IMR-90 (cell line): ENCODE measurements around the gene TEDC1. TPM values are rescaled to one million over a fixed set of nuclear protein-coding genes. Genes with fewer than 3 reads are reported as not detected.

ENCODE experiments used
- ATAC-seq: fragments of 200-7000 bp; cut with Tn5 transposase; 2 replicates; pipeline ENCODE4 v1.9.1; 2020; ENCODE audit warnings: low read depth, mild to moderate bottlenecking, moderate library complexity
- BruUV-seq: library from RNA; stranded (reverse); fragments of 400-500 nt; replicated peaks from 2 replicates; lab custom pipeline; 2021; lab: Mats Ljungman, UMichigan
- CTCF ChIA-PET: fragments of 300-600 bp; formaldehyde crosslinking; extraction: SDS; loops from one replicate; lab custom pipeline; 2021; ENCODE audit warnings: antibody characterized with exemption; lab: Yijun Ruan, JAX
- POLR2A ChIA-PET: fragments of 300-600 bp; sonication (Branson Sonifier 250); formaldehyde crosslinking; loops from one replicate; lab custom pipeline; 2022; ENCODE audit warnings: antibody characterized with exemption; ENCODE audit not compliant: unreplicated experiment; lab: Charles Lee
- DNase-seq: peaks from one replicate; pipeline ENCODE4 v3.0.0; 2013
- H2AFZ ChIP-seq: replicated peaks from 2 replicates; pipeline ENCODE3; 2013; ENCODE audit warnings: low read length, mild to moderate bottlenecking; ENCODE audit not compliant: poor library complexity
- H2AK5ac ChIP-seq: 2 replicates; pipeline ENCODE4 v1.6.1; 2013; ENCODE audit warnings: low read depth, low read length, inconsistent platforms
- H2AK9ac ChIP-seq: replicated peaks from 2 replicates; pipeline ENCODE3; 2013; ENCODE audit warnings: mild to moderate bottlenecking, low read depth, low read length, moderate library complexity; ENCODE audit not compliant: poor library complexity
- H2BK120ac ChIP-seq: 2 replicates; pipeline ENCODE4 v1.6.1; 2013; ENCODE audit warnings: low read depth, low read length, inconsistent platforms
- H2BK15ac ChIP-seq: 3 replicates; pipeline ENCODE4 v1.6.1; 2013; ENCODE audit warnings: low read depth, low read length, inconsistent platforms
- H2BK20ac ChIP-seq: 2 replicates; pipeline ENCODE4 v1.6.1; 2013; ENCODE audit warnings: low read depth, mild to moderate bottlenecking, inconsistent platforms, low read length, moderate library complexity
- H2BK5ac ChIP-seq: 2 replicates; pipeline ENCODE4 v1.6.1; 2013; ENCODE audit warnings: mild to moderate bottlenecking, low read depth, low read length, inconsistent platforms; ENCODE audit not compliant: poor library complexity, severe bottlenecking
- H3K14ac ChIP-seq: replicated peaks from 2 replicates; pipeline ENCODE4 v1.6.1; 2013; ENCODE audit warnings: low read depth, low read length, inconsistent platforms
- H3K18ac ChIP-seq: 2 replicates; pipeline ENCODE4 v1.6.1; 2013; ENCODE audit warnings: low read depth, low read length, control low read depth
- H3K23ac ChIP-seq: 2 replicates; pipeline ENCODE4 v1.6.1; 2013; ENCODE audit warnings: low read depth, low read length, inconsistent platforms
- H3K27ac ChIP-seq: 2 replicates; pipeline ENCODE4 v1.5.1; 2013; ENCODE audit warnings: mild to moderate bottlenecking, control low read depth, low read length; ENCODE audit not compliant: insufficient read depth
- H3K27me3 ChIP-seq: 2 replicates; pipeline ENCODE4 v1.6.1; 2013; ENCODE audit warnings: low read length; ENCODE audit not compliant: control insufficient read depth, insufficient read depth
- H3K36me3 ChIP-seq: 2 replicates; pipeline ENCODE4 v1.6.1; 2013; ENCODE audit warnings: low read length, mixed read lengths; ENCODE audit not compliant: control insufficient read depth, insufficient read depth
- H3K4ac ChIP-seq: 2 replicates; pipeline ENCODE4 v1.6.1; 2013; ENCODE audit warnings: low read depth, low read length, inconsistent platforms
- H3K4me1 ChIP-seq: 2 replicates; pipeline ENCODE4 v1.6.1; 2013; ENCODE audit warnings: low read length, mixed read lengths; ENCODE audit not compliant: control insufficient read depth, insufficient read depth
- H3K4me2 ChIP-seq: 2 replicates; pipeline ENCODE4 v1.6.1; 2013; ENCODE audit warnings: low read depth, mild to moderate bottlenecking, control low read depth, low read length, moderate library complexity
- H3K4me3 ChIP-seq: 2 replicates; pipeline ENCODE4 v1.5.1; 2013; ENCODE audit warnings: low read depth, mild to moderate bottlenecking, control low read depth, low read length, moderate library complexity; ENCODE audit not compliant: insufficient read depth
- H3K56ac ChIP-seq: 2 replicates; pipeline ENCODE4 v1.6.1; 2013; ENCODE audit warnings: low read length, inconsistent platforms; ENCODE audit not compliant: insufficient read depth; ENCODE audit errors: extremely low read depth
- H3K79me1 ChIP-seq, 2 experiments: 2 replicates each; pipeline ENCODE4 v1.6.1; 2013; ENCODE audit warnings: low read length in 2 of 2, inconsistent platforms in 1 of 2, low read depth in 1 of 2
- H3K9ac ChIP-seq: 2 replicates; pipeline ENCODE4 v1.6.1; 2013; ENCODE audit warnings: low read depth, low read length, control low read depth
- H3K9me1 ChIP-seq: 2 replicates; pipeline ENCODE4 v1.6.1; 2013; ENCODE audit warnings: low read length, inconsistent platforms; ENCODE audit not compliant: insufficient read depth
- H3K9me3 ChIP-seq: 2 replicates; pipeline ENCODE4 v1.6.1; 2013; ENCODE audit warnings: low read length; ENCODE audit not compliant: control insufficient read depth, insufficient read depth
- H4K20me1 ChIP-seq: 2 replicates; pipeline ENCODE4 v1.6.1; 2013; ENCODE audit warnings: low read length, inconsistent platforms; ENCODE audit not compliant: insufficient read depth
- H4K5ac ChIP-seq: 2 replicates; pipeline ENCODE4 v1.6.1; 2013; ENCODE audit warnings: mild to moderate bottlenecking, low read depth, low read length, control low read depth
- H4K8ac ChIP-seq, 2 experiments: 2 replicates each; pipeline ENCODE4 v1.6.1; 2013; ENCODE audit warnings: low read depth in 2 of 2, low read length in 2 of 2, control low read depth in 1 of 2, inconsistent platforms in 1 of 2
- H4K91ac ChIP-seq: 2 replicates; pipeline ENCODE4 v1.6.1; 2013; ENCODE audit warnings: low read depth, low read length, inconsistent platforms; ENCODE audit not compliant: insufficient read depth
- BHLHE40 ChIP-seq: fragments of 150-350 bp; IDR thresholded peaks from 2 replicates; pipeline ENCODE4 v1.6.1; 2016; ENCODE audit warnings: mild to moderate bottlenecking, low read depth, low read length
- CEBPB ChIP-seq: IDR thresholded peaks from 2 replicates; pipeline ENCODE4 v1.6.1; 2012; ENCODE audit warnings: low read depth, low read length, improper control_type of control experiment
- CHD1 ChIP-seq: IDR thresholded peaks from 2 replicates; pipeline ENCODE4 v1.6.1; 2012; ENCODE audit warnings: low read depth, low read length, improper control_type of control experiment
- CTCF ChIP-seq: conservative IDR thresholded peaks from 2 replicates; pipeline ENCODE4 v1.5.1; 2012; ENCODE audit warnings: mild to moderate bottlenecking, low read depth, low read length, improper control_type of control experiment
- ELK1 ChIP-seq: fragments of 150-350 bp; IDR thresholded peaks from 2 replicates; pipeline ENCODE4 v1.6.1; 2016; ENCODE audit warnings: low read depth, mild to moderate bottlenecking, low read length, moderate library complexity, borderline replicate concordance
- FOS ChIP-seq: fragments of 150-350 bp; IDR thresholded peaks from 2 replicates; pipeline ENCODE4 v1.6.1; 2016; ENCODE audit warnings: low read depth, low read length
- MAFK ChIP-seq: IDR thresholded peaks from 2 replicates; pipeline ENCODE4 v1.6.1; 2012; ENCODE audit warnings: low read depth, low read length, improper control_type of control experiment
- MAZ ChIP-seq: IDR thresholded peaks from 2 replicates; pipeline ENCODE4 v1.6.1; 2012; ENCODE audit warnings: low read depth, mild to moderate bottlenecking, low read length, improper control_type of control experiment, moderate library complexity, borderline replicate concordance
- MXI1 ChIP-seq: IDR thresholded peaks from 2 replicates; pipeline ENCODE4 v1.6.1; 2012; ENCODE audit warnings: low read depth, mild to moderate bottlenecking, low read length, moderate library complexity, borderline replicate concordance
- NFE2L2 ChIP-seq: fragments of 150-350 bp; IDR thresholded peaks from 2 replicates; pipeline ENCODE4 v1.6.1; 2016; ENCODE audit warnings: low read depth, mild to moderate bottlenecking, low read length
- POLR2A ChIP-seq: IDR thresholded peaks from 2 replicates; pipeline ENCODE4 v1.6.1; 2012; ENCODE audit warnings: mild to moderate bottlenecking, low read depth, low read length
- RAD21 ChIP-seq: IDR thresholded peaks from 2 replicates; pipeline ENCODE4 v1.6.1; 2012; ENCODE audit warnings: low read length, improper control_type of control experiment
- RCOR1 ChIP-seq: IDR thresholded peaks from 2 replicates; pipeline ENCODE4 v1.6.1; 2012; ENCODE audit warnings: mild to moderate bottlenecking, low read length, improper control_type of control experiment; ENCODE audit not compliant: insufficient replicate concordance
- RFX5 ChIP-seq: IDR thresholded peaks from 2 replicates; pipeline ENCODE4 v1.8.0; 2012; ENCODE audit warnings: low read depth, mild to moderate bottlenecking, low read length, moderate library complexity
- SMC3 ChIP-seq: fragments of 150-350 bp; IDR thresholded peaks from 2 replicates; pipeline ENCODE4 v1.6.1; 2016; ENCODE audit warnings: low read depth, mild to moderate bottlenecking, antibody characterized with exemption, low read length, moderate library complexity
- WGBS, 2 experiments: methylation state at CpG; one replicate each; pipeline versions ENCODE4 v1.1.5 to v1.1.7; 2013; ENCODE audit warnings: missing lambda C conversion rate in 2 of 2; ENCODE audit not compliant: insufficient read length in 1 of 2; ENCODE audit errors: extremely low coverage in 2 of 2; 5-methylcytosine and 5-hydroxymethylcytosine counted together
- dilution Hi-C: fragments of 300-500 bp; cut with HindIII; formaldehyde crosslinking; loops from one replicate; pipeline ENCODE4 v1.14.3; 2018; ENCODE audit warnings: low sequenced_read_pairs; ENCODE audit not compliant: unreplicated experiment
- in situ Hi-C: fragments of 300-500 bp; cut with MboI; formaldehyde crosslinking; loops from 3 replicates; pipeline ENCODE4 v1.14.3; 2019; ENCODE audit warnings: low sequenced_read_pairs, inconsistent platforms, mixed read lengths
- intact Hi-C: fragments of 100-400 bp; cut with micrococcal nuclease; formaldehyde crosslinking; loops from 2 replicates; pipeline ENCODE4 v1.10.0; 2022
- polyA plus RNA-seq, 3 experiments: library from polyadenylated mRNA; depleted of rRNA; stranded (reverse); fragments of >200 nt; gene quantifications; 2 replicates each; pipeline ENCODE4 v1.2.3, GENCODE V29; 2012; ENCODE audit warnings: low replicate concordance in 1 of 3
- total RNA-seq: library from RNA; depleted of rRNA; stranded (reverse); fragments of >200 nt; gene quantifications from 2 replicates; pipeline ENCODE4 v1.2.3, GENCODE V29; 2012
- TF ChIP-seq, protein P1 (sequence below): fragments of 150-350 bp; IDR thresholded peaks from 2 replicates; pipeline ENCODE4 v1.6.1; 2017; ENCODE audit warnings: mild to moderate bottlenecking, antibody characterized with exemption, low read length, low read depth

The TEDC1 gene
- total and polyA plus RNA-seq, 2 of the 4 experiments (the other 2 are of a cell fraction): 5.7 to 6.4 TPM

- Histone ChIP-seq H3K36me3 (no peaks in the 10 kb centered on the region), H4K5ac (no peak overlapping the region), H3K56ac (no peak overlapping the region), H2AFZ (peak overlapping the region; percentile 96), H4K91ac (no peak overlapping the region), H3K4ac (no peak overlapping the region), H3K4me1 (peaks cover 9% of the 10 kb centered on the region; the same call in 1 of the 2 replicates), H2AK9ac (peak overlapping the region; percentile 85), H2AK5ac (no peak overlapping the region), H3K9ac (peak overlapping the region; percentile 46), H3K18ac (no peak overlapping the region), H2BK20ac (no peak overlapping the region), H3K9me3 (no peaks in the 10 kb centered on the region), H3K9me1 (no peaks in the 10 kb centered on the region), H2BK15ac (no peak overlapping the region), H4K8ac (no peak overlapping the region), H3K27me3 (no peaks in the 10 kb centered on the region; the same call in 1 of the 2 replicates), H3K4me3 (peak overlapping the region; percentile 57), H2BK5ac (no peak overlapping the region), H4K20me1 (0 out of 2 replicates have a peak, but pooled peaks cover 3% of the 10 kb centered on the region), H3K4me2 (peak overlapping the region; percentile 83), H3K14ac (0 out of 2 replicates have a peak overlapping the region, but pooled peaks have one; percentile 3), H3K23ac (no peak overlapping the region), H2BK120ac (no peak overlapping the region), H3K79me1 (no peaks in the 10 kb centered on the region), H3K27ac (no peak overlapping the region)
- intact Hi-C loops: loop anchor here (5.0 kb wide), 1 partner anchor 35 kb away; the partner anchor contains the start of gene TEDC1
- DNase-seq: no peak
- ATAC-seq: peak; percentile 1; the same call in 1 of the 2 replicates
- POLR2A ChIA-PET: no interaction called here
- CTCF ChIA-PET: no interaction called here
- TF ChIP-seq POLR2A (no peak), CTCF (no peak), NFE2L2 (no peak), MAZ (no peak), RFX5 (no peak), ELK1 (no peak), BHLHE40 (no peak), CEBPB (no peak), CHD1 (no peak), MAFK (no peak), RCOR1 (no peak), MXI1 (no peak), RAD21 (no peak), FOS (no peak), SMC3 (no peak)
- TF ChIP-seq, protein P1, sequence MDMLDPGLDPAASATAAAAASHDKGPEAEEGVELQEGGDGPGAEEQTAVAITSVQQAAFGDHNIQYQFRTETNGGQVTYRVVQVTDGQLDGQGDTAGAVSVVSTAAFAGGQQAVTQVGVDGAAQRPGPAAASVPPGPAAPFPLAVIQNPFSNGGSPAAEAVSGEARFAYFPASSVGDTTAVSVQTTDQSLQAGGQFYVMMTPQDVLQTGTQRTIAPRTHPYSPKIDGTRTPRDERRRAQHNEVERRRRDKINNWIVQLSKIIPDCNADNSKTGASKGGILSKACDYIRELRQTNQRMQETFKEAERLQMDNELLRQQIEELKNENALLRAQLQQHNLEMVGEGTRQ: no peak
- WGBS, 2 experiments: 4% methylated on average over 9 of the region's 48 CpGs; no CpG with 5 or more reads in 1 of the 2 experiments
- dilution Hi-C loops: no loop called here
- no TSS peak for BruUV-seq
- in situ Hi-C loops: no loop called here
Observed at GRCh38 chr14:105526776-105527380, 35.8 kb downstream of the TEDC1 start.
